Mesendoderm (in vitro differentiated cells): Measurements from ENCODE around the gene SSR2.
A peak's percentile ranks its signal among the peaks of the same experiment; 100 is the strongest.
"Not testable (repeated sequence)": the region's sequence is repeated elsewhere in the genome, so short reads cannot be mapped to it uniquely, and the experiment has no call there.

Experiments used
- DNase-seq: peaks from one replicate; pipeline ENCODE4 v3.0.0; 2013
- H2AK5ac ChIP-seq: 2 replicates; pipeline ENCODE4 v1.6.1; 2013; ENCODE audit warnings: low read length, inconsistent platforms
- H2BK120ac ChIP-seq: 2 replicates; pipeline ENCODE4 v1.6.1; 2013; ENCODE audit warnings: low read depth, mild to moderate bottlenecking, low read length, moderate library complexity, mixed read lengths
- H2BK15ac ChIP-seq: replicated peaks from 2 replicates; pipeline ENCODE4 v1.6.1; 2013; ENCODE audit warnings: low read depth, mild to moderate bottlenecking, moderate library complexity
- H2BK5ac ChIP-seq: 2 replicates; pipeline ENCODE4 v1.6.1; 2013; ENCODE audit warnings: low read length, inconsistent platforms
- H3K18ac ChIP-seq: 2 replicates; pipeline ENCODE4 v1.6.1; 2013; ENCODE audit warnings: mild to moderate bottlenecking, low read length, mixed read lengths
- H3K23ac ChIP-seq: one replicate; pipeline ENCODE4 v1.6.1; 2013; ENCODE audit warnings: low read length
- H3K27ac ChIP-seq: 2 replicates; pipeline ENCODE4 v1.5.1; 2013; ENCODE audit warnings: low read depth, mild to moderate bottlenecking, inconsistent platforms, low read length, moderate library complexity
- H3K27me3 ChIP-seq: 2 replicates; pipeline ENCODE4 v1.6.1; 2013; ENCODE audit warnings: low read length, control low read depth, mild to moderate bottlenecking, inconsistent platforms; ENCODE audit not compliant: insufficient read depth, poor library complexity
- H3K36me3 ChIP-seq: 2 replicates; pipeline ENCODE4 v1.6.1; 2013; ENCODE audit warnings: low read length, inconsistent platforms; ENCODE audit not compliant: control insufficient read depth, insufficient read depth
- H3K4ac ChIP-seq: one replicate; pipeline ENCODE4 v1.6.1; 2013; ENCODE audit warnings: low read depth, mild to moderate bottlenecking, low read length, moderate library complexity
- H3K4me1 ChIP-seq: 2 replicates; pipeline ENCODE4 v1.6.1; 2013; ENCODE audit warnings: low read depth, low read length, inconsistent platforms; ENCODE audit not compliant: control insufficient read depth
- H3K4me2 ChIP-seq: 2 replicates; pipeline ENCODE4 v1.6.1; 2013; ENCODE audit warnings: low read length
- H3K4me3 ChIP-seq: 2 replicates; pipeline ENCODE4 v1.5.1; 2013; ENCODE audit warnings: mild to moderate bottlenecking, low read length
- H3K56ac ChIP-seq: one replicate; pipeline ENCODE4 v1.6.1; 2013; ENCODE audit warnings: low read length
- H3K79me1 ChIP-seq: 2 replicates; pipeline ENCODE4 v1.6.1; 2013; ENCODE audit warnings: low read length, inconsistent platforms
- H3K79me2 ChIP-seq: 2 replicates; pipeline ENCODE4 v1.6.1; 2013; ENCODE audit warnings: mild to moderate bottlenecking, low read length; ENCODE audit not compliant: control insufficient read depth, insufficient read depth
- H3K9ac ChIP-seq: 2 replicates; pipeline ENCODE4 v1.6.1; 2013; ENCODE audit warnings: low read length, inconsistent platforms
- H4K5ac ChIP-seq: one replicate; pipeline ENCODE4 v1.6.1; 2013; ENCODE audit warnings: low read length
- H4K8ac ChIP-seq: one replicate; pipeline ENCODE4 v1.6.1; 2013; ENCODE audit warnings: low read depth, mild to moderate bottlenecking, control low read depth, low read length, moderate library complexity
- WGBS: extraction: QIAGEN DNeasy Blood & Tissue Kit; methylation state at CpG from one replicate; pipeline ENCODE4 v1.1.7; 2013; ENCODE audit warnings: low lambda C conversion rate, missing lambda C conversion rate; ENCODE audit not compliant: insufficient coverage; ENCODE audit errors: extremely low coverage; 5-methylcytosine and 5-hydroxymethylcytosine counted together

SSR2 gene

GRCh38 chr1:155989242-155990004 is 31.3 kb downstream of the SSR2 start:
- Histone ChIP-seq H3K36me3 (no peaks in the 10 kb centered on the region), H3K79me1 (no peaks in the 10 kb centered on the region), H3K23ac (no peak overlapping the region), H3K4me1 (no peaks in the 10 kb centered on the region), H2BK5ac (no peak overlapping the region), H3K4ac (no peak overlapping the region), H4K8ac (no peak overlapping the region), H3K4me3 (no peak overlapping the region), H2BK120ac (no peak overlapping the region), H3K9ac (no peak overlapping the region), H3K4me2 (no peak overlapping the region), H2AK5ac (no peak overlapping the region), H3K27ac (no peak overlapping the region), H3K79me2 (no peaks in the 10 kb centered on the region), H3K56ac (no peak overlapping the region), H3K18ac (no peak overlapping the region), H4K5ac (no peak overlapping the region), H2BK15ac (no peak overlapping the region), H3K27me3 (no peaks in the 10 kb centered on the region)
- peak; percentile 75 for DNase-seq
- WGBS = no CpG with 5 or more reads among the region's 9 CpGs

DNA sequence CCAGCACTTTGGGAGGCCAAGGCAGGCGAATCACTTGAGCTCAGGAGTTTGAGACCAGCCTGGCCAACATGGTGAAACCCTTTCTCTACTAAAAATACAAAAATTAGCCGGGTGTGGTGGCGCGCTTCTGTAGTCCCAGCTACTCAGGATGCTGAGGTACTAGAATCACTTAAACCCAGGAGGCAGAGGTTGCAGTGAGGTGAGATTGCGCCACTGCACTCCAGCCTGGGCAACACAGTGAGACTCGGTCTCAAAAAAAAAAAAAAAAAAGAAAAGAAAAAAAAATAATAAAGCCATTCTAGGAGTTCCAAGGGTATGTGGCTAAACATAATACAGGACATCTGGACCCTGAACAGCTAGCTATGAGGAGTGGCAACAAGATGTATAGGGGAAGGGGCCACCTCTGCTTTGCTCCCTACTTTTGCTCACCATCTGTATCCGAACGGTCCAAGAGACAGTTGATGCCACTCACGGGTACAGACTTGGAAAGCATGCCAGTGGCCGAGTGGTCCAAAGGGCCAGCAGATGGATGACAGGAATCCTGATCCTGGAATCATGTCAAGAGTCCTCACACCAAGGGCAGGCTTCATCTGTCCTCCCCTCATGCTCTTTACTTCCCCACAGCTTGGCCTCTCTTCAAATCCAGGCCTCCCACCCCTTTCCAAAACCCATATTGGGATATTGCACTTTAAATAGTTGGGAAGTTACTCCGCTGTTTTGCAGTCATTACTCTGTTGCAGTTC is 35.7 kb downstream of the SSR2 start:
- H3K4me2 ChIP-seq, H3K27ac ChIP-seq, H2BK120ac ChIP-seq, H2BK5ac ChIP-seq, H4K5ac ChIP-seq, H3K4me3 ChIP-seq, H3K79me1 ChIP-seq, H4K8ac ChIP-seq, H3K4me1 ChIP-seq, DNase-seq, H3K23ac ChIP-seq, H3K4ac ChIP-seq, H3K79me2 ChIP-seq, H3K27me3 ChIP-seq, H3K36me3 ChIP-seq, H3K18ac ChIP-seq, H3K56ac ChIP-seq, H2BK15ac ChIP-seq, H3K9ac ChIP-seq, H2AK5ac ChIP-seq: not testable (repeated sequence)
- WGBS = no CpG with 5 or more reads among the region's 11 CpGs

DNA sequence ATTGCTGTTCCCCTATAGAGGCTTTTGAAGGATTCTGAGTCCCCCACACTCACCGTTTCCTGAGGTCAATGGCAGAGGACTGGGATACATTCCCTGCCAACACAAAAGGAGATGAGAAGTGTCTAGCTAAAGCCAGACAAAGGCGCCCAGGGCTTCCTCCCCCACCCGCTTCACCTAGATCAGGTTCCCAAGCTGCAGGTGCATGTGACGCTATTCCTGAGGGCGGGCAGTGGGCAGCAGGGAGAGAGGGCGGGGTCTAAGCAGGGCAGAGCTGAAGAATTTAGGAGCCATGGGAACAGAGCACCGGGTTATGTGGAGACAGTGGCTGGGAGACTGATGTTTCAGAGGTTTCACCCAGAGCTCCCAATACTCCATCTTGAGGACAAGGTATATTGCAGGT is 36.4 kb downstream of the SSR2 start:
- H2BK120ac ChIP-seq = no peak overlapping the region
- H4K5ac ChIP-seq = no peak overlapping the region
- peak; percentile 75 for DNase-seq
- no peak overlapping the region for H2BK15ac ChIP-seq
- H3K79me1 ChIP-seq = no peaks in the 10 kb centered on the region
- no peak overlapping the region for H3K4ac ChIP-seq
- H3K23ac ChIP-seq = no peak overlapping the region
- no peak overlapping the region for H2AK5ac ChIP-seq
- H3K4me2 ChIP-seq = no peak overlapping the region
- H3K4me3 ChIP-seq = no peak overlapping the region
- H2BK5ac ChIP-seq = no peak overlapping the region
- H3K9ac ChIP-seq = no peak overlapping the region
- H3K27me3 ChIP-seq = no peaks in the 10 kb centered on the region
- no peak overlapping the region for H4K8ac ChIP-seq
- H3K18ac ChIP-seq = no peak overlapping the region
- WGBS = no CpG with 5 or more reads among the region's 7 CpGs
- H3K56ac ChIP-seq = peak overlapping the region; percentile 42
- no peaks in the 10 kb centered on the region for H3K79me2 ChIP-seq
- H3K36me3 ChIP-seq = no peaks in the 10 kb centered on the region
- H3K27ac ChIP-seq = no peak overlapping the region
- peaks cover 4% of the 10 kb centered on the region for H3K4me1 ChIP-seq

GRCh38 chr1:155983191-155984024 is 37.3 kb downstream of the SSR2 start:
- Histone ChIP-seq H3K36me3 (no peaks in the 10 kb centered on the region), H3K4me1 (peaks cover 5% of the 10 kb centered on the region), H2AK5ac (peak overlapping the region; percentile 14)

GRCh38 chr1:155982106-155982505 is 38.6 kb downstream of the SSR2 start:
- no peaks in the 10 kb centered on the region for H3K36me3 ChIP-seq
- no peak for DNase-seq
- H3K79me1 ChIP-seq = peaks cover under 1% of the 10 kb centered on the region
- H3K79me2 ChIP-seq = peaks cover 8% of the 10 kb centered on the region
- H3K4me1 ChIP-seq = peaks cover 7% of the 10 kb centered on the region
- no peak overlapping the region for H4K5ac ChIP-seq
- no peak overlapping the region for H3K4me3 ChIP-seq
- no peak overlapping the region for H2BK5ac ChIP-seq
- no peak overlapping the region for H3K18ac ChIP-seq
- H2AK5ac ChIP-seq = no peak overlapping the region
- H3K27ac ChIP-seq = no peak overlapping the region
- no peaks in the 10 kb centered on the region for H3K27me3 ChIP-seq
- no peak overlapping the region for H2BK120ac ChIP-seq
- no peak overlapping the region for H4K8ac ChIP-seq
- H2BK15ac ChIP-seq = no peak overlapping the region
- H3K4ac ChIP-seq = no peak overlapping the region
- no peak overlapping the region for H3K4me2 ChIP-seq
- no CpG with 5 or more reads among the region's 7 CpGs for WGBS
- no peak overlapping the region for H3K56ac ChIP-seq
- H3K23ac ChIP-seq = no peak overlapping the region
- H3K9ac ChIP-seq = no peak overlapping the region

More at GRCh38 chr1:155983191-155984024, 37.3 kb downstream of the SSR2 start:
- peak overlapping the region; percentile 64 for H3K56ac ChIP-seq
- H2BK15ac ChIP-seq = no peak overlapping the region
- no peak overlapping the region for H2BK120ac ChIP-seq
- H3K23ac ChIP-seq = no peak overlapping the region
- peak overlapping the region; percentile 27 for H3K27ac ChIP-seq
- no CpG with 5 or more reads among the region's 4 CpGs for WGBS
- no peaks in the 10 kb centered on the region for H3K79me2 ChIP-seq
- H4K5ac ChIP-seq = no peak overlapping the region
- no peaks in the 10 kb centered on the region for H3K27me3 ChIP-seq
- no peak overlapping the region for H2BK5ac ChIP-seq
- peak; percentile 94 for DNase-seq
- no peak overlapping the region for H3K4me3 ChIP-seq
- no peak overlapping the region for H3K4me2 ChIP-seq
- H3K79me1 ChIP-seq = no peaks in the 10 kb centered on the region
- no peak overlapping the region for H3K18ac ChIP-seq
- no peak overlapping the region for H4K8ac ChIP-seq
- no peak overlapping the region for H3K9ac ChIP-seq
- no peak overlapping the region for H3K4ac ChIP-seq
